ENCODE data around the gene MORC4. TPM values are rescaled to one million over a fixed set of nuclear protein-coding genes. Genes with fewer than 3 reads are reported as not detected.

MORC4 gene
- polyA plus RNA-seq, 1 of the 3 experiments (the other 2 are of a cell fraction) = 12.5 TPM

DNA sequence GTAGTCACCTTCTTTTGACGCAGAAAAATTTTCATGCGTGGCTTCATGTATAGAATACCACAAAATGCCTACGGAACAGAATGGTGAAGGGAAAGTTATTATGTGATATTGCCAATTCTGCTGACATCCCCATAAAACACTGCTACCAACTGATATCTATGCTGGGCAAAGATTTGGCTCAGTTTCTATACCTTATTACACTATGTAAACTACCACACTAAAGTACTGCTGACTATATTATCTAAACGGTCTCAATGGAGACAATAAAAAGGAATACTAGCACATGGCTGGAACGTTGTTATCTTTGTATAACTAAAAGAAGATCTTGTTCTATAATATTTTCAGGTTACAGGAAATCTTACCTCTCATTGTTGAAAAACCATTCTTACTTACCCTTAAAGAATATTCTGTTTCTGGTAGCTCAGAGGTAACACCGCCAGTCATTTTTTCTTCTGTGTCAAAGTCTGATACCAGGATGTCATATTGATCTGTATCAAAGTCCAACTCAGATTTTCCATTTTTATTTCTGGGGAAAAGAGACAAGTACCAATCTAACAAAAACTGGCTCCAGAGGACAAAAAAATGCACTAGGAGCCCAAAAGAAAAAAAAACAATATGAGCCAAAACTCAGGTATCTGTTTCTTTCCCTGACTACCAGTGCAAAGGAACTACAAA is 18.9 kb downstream of the MORC4 start:
- Histone ChIP-seq H3K27me3 (ENCODE audit: insufficient read depth) (no peaks in the 10 kb centered on the region), H4K20me1 (ENCODE audit: insufficient read depth) (no peaks in the 10 kb centered on the region), H3K9me3 (no peaks in the 10 kb centered on the region), H3K4me3 (ENCODE audit: low read depth in 2 of 2, low read length in 1 of 2) (no peak overlapping the region), H3K4me2 (no peak overlapping the region), H2AFZ (ENCODE audit: low read depth) (no peak overlapping the region), H3K9me2 (no peaks in the 10 kb centered on the region), H3K36me3 (replicated peaks in 1 of 2; ENCODE audit: control insufficient read depth in 1 of 2, insufficient read depth in 2 of 2, low read length in 1 of 2) (peaks cover 0 to 8% of the 10 kb centered on the region in 2 experiments), H3K27ac (ENCODE audit: low read depth in 2 of 2, low read length in 1 of 2) (no peak overlapping the region), H3K9ac (no peak overlapping the region), H3F3A (replicated peaks; ENCODE audit: insufficient read depth) (no peaks in the 10 kb centered on the region), H3K4me1 (ENCODE audit: control insufficient read depth in 1 of 2, insufficient read depth in 2 of 2, low read depth in 1 of 2, low read length in 1 of 2) (no peaks in the 10 kb centered on the region), H3K79me2 (ENCODE audit: insufficient read depth) (no peaks in the 10 kb centered on the region)
- WGBS (ENCODE audit: low lambda C conversion rate) = 45% methylated on average over 6 of the region's 6 CpGs
- ChIA-PET POLR2A (no interaction called here), CTCF (no interaction called here)
- TF ChIP-seq RXRA (IDR thresholded peaks at IDR 0.05; ENCODE audit: borderline replicate concordance, low read depth) = no peak
- TF ChIP-seq, protein P1, sequence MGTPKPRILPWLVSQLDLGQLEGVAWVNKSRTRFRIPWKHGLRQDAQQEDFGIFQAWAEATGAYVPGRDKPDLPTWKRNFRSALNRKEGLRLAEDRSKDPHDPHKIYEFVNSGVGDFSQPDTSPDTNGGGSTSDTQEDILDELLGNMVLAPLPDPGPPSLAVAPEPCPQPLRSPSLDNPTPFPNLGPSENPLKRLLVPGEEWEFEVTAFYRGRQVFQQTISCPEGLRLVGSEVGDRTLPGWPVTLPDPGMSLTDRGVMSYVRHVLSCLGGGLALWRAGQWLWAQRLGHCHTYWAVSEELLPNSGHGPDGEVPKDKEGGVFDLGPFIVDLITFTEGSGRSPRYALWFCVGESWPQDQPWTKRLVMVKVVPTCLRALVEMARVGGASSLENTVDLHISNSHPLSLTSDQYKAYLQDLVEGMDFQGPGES (IDR thresholded peaks at IDR 0.05; ENCODE audit: low read depth, low read length) = no peak
- TF ChIP-seq POLR2AphosphoS5 (IDR thresholded peaks at IDR 0.05; ENCODE audit: low read depth, low read length) = no peak
- TF ChIP-seq SIN3A (IDR thresholded peaks at IDR 0.05; ENCODE audit: borderline replicate concordance, low read depth, low read length) = no peak
- TF ChIP-seq GABPA (IDR thresholded peaks at IDR 0.05; ENCODE audit: low read depth) = no peak
- DNase-seq = no peak

DNA sequence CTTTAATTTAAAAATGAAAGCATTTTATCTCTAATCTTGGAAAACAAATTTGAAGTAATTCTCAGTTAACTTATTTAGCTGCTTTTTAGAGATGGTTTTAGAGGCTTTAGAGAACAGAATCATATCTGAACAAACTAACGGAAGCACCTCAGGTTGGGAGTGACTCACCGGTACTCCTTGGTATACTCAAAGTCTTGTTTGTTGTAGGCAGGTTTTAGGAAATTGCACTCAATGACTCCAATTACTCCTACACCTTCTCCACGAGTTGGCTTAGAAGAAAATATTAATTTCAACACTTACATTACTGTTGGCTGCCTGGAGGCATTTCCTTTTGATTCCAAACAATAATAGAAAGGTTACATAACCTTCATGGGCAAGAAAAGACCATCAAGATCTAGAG is 23.6 kb downstream of the MORC4 start:
- no peaks in the 10 kb centered on the region for H3K27me3 ChIP-seq (ENCODE audit: insufficient read depth)
- H3K4me1 ChIP-seq (ENCODE audit: control insufficient read depth in 1 of 2, insufficient read depth in 2 of 2, low read depth in 1 of 2, low read length in 1 of 2) = no peaks in the 10 kb centered on the region
- no peaks in the 10 kb centered on the region for H3K79me2 ChIP-seq (ENCODE audit: insufficient read depth)
- POLR2A ChIA-PET = no interaction called here
- CTCF ChIA-PET = no interaction called here
- H3K9me2 ChIP-seq = no peaks in the 10 kb centered on the region
- H3K27ac ChIP-seq (ENCODE audit: low read depth in 2 of 2, low read length in 1 of 2) = no peak overlapping the region
- H3F3A ChIP-seq (replicated peaks; ENCODE audit: insufficient read depth) = no peaks in the 10 kb centered on the region
- no peak overlapping the region for H3K4me2 ChIP-seq
- no peaks in the 10 kb centered on the region for H4K20me1 ChIP-seq (ENCODE audit: insufficient read depth)
- no peak overlapping the region for H3K4me3 ChIP-seq (ENCODE audit: low read depth in 2 of 2, low read length in 1 of 2)
- DNase-seq = no peak
- H2AFZ ChIP-seq (ENCODE audit: low read depth) = no peak overlapping the region
- H3K9ac ChIP-seq = no peak overlapping the region
- peaks cover 0 to 4% of the 10 kb centered on the region in 2 experiments for H3K36me3 ChIP-seq (replicated peaks in 1 of 2; ENCODE audit: control insufficient read depth in 1 of 2, insufficient read depth in 2 of 2, low read length in 1 of 2)
- H3K9me3 ChIP-seq = no peaks in the 10 kb centered on the region
- WGBS (ENCODE audit: low lambda C conversion rate) = 64% methylated on average over 3 of the region's 3 CpGs
- TF ChIP-seq, protein P2, sequence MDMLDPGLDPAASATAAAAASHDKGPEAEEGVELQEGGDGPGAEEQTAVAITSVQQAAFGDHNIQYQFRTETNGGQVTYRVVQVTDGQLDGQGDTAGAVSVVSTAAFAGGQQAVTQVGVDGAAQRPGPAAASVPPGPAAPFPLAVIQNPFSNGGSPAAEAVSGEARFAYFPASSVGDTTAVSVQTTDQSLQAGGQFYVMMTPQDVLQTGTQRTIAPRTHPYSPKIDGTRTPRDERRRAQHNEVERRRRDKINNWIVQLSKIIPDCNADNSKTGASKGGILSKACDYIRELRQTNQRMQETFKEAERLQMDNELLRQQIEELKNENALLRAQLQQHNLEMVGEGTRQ (IDR thresholded peaks at IDR 0.05; ENCODE audit: borderline replicate concordance, low read depth, low read length) = no peak
- TF ChIP-seq TEAD4 (IDR thresholded peaks at IDR 0.05; ENCODE audit: borderline replicate concordance, insufficient read depth) = no peak
- TF ChIP-seq, protein P3, sequence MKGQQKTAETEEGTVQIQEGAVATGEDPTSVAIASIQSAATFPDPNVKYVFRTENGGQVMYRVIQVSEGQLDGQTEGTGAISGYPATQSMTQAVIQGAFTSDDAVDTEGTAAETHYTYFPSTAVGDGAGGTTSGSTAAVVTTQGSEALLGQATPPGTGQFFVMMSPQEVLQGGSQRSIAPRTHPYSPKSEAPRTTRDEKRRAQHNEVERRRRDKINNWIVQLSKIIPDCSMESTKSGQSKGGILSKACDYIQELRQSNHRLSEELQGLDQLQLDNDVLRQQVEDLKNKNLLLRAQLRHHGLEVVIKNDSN (IDR thresholded peaks at IDR 0.05; ENCODE audit: borderline replicate concordance, low read depth) = no peak
- TF ChIP-seq, protein P4, sequence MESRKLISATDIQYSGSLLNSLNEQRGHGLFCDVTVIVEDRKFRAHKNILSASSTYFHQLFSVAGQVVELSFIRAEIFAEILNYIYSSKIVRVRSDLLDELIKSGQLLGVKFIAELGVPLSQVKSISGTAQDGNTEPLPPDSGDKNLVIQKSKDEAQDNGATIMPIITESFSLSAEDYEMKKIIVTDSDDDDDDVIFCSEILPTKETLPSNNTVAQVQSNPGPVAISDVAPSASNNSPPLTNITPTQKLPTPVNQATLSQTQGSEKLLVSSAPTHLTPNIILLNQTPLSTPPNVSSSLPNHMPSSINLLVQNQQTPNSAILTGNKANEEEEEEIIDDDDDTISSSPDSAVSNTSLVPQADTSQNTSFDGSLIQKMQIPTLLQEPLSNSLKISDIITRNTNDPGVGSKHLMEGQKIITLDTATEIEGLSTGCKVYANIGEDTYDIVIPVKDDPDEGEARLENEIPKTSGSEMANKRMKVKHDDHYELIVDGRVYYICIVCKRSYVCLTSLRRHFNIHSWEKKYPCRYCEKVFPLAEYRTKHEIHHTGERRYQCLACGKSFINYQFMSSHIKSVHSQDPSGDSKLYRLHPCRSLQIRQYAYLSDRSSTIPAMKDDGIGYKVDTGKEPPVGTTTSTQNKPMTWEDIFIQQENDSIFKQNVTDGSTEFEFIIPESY (IDR thresholded peaks at IDR 0.05; ENCODE audit: borderline replicate concordance, low read depth) = no peak
- TF ChIP-seq EP300 (IDR thresholded peaks at IDR 0.05; ENCODE audit: borderline replicate concordance in 1 of 2, low read depth in 1 of 2, low read length in 1 of 2) = no peak
- TF ChIP-seq GATA2 (CRISPR knock-in tag; IDR thresholded peaks at IDR 0.05) = no peak
- TF ChIP-seq FOXJ3 (CRISPR knock-in tag; IDR thresholded peaks at IDR 0.05) = no peak
- TF ChIP-seq RAD21 (IDR thresholded peaks at IDR 0.05; ENCODE audit: low read length) = no peak
- TF ChIP-seq CHD2 (IDR thresholded peaks at IDR 0.05; ENCODE audit: low read length, partially characterized antibody) = no peak
- no peak for TF ChIP-seq FOSL2 (IDR thresholded peaks at IDR 0.05; ENCODE audit: borderline replicate concordance, low read depth)
- no peak for TF ChIP-seq FOXM1 (IDR thresholded peaks at IDR 0.05; ENCODE audit: low read depth)
- TF ChIP-seq POLR2AphosphoS5 (IDR thresholded peaks at IDR 0.05; ENCODE audit: low read depth, low read length) = no peak
- TF ChIP-seq YY1 (IDR thresholded peaks at IDR 0.05; ENCODE audit: low read depth) = no peak
- no peak for TF ChIP-seq SMC3 (IDR thresholded peaks at IDR 0.05; ENCODE audit: low read depth, low read length)
- TF ChIP-seq, protein P5, sequence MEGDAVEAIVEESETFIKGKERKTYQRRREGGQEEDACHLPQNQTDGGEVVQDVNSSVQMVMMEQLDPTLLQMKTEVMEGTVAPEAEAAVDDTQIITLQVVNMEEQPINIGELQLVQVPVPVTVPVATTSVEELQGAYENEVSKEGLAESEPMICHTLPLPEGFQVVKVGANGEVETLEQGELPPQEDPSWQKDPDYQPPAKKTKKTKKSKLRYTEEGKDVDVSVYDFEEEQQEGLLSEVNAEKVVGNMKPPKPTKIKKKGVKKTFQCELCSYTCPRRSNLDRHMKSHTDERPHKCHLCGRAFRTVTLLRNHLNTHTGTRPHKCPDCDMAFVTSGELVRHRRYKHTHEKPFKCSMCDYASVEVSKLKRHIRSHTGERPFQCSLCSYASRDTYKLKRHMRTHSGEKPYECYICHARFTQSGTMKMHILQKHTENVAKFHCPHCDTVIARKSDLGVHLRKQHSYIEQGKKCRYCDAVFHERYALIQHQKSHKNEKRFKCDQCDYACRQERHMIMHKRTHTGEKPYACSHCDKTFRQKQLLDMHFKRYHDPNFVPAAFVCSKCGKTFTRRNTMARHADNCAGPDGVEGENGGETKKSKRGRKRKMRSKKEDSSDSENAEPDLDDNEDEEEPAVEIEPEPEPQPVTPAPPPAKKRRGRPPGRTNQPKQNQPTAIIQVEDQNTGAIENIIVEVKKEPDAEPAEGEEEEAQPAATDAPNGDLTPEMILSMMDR (IDR thresholded peaks at IDR 0.05) = no peak
- no peak for TF ChIP-seq JUND (IDR thresholded peaks at IDR 0.05)
- no peak for TF ChIP-seq TCF12 (IDR thresholded peaks at IDR 0.05)
- TF ChIP-seq RXRA (IDR thresholded peaks at IDR 0.05; ENCODE audit: borderline replicate concordance, low read depth) = no peak
